ENCODE results near the gene PLXNA1. TPM values are rescaled to one million over a fixed set of nuclear protein-coding genes. Genes with fewer than 3 reads are reported as not detected.

The PLXNA1 gene
- total and polyA plus RNA-seq, 2 of the 8 experiments (the other 6 are each of a cell fraction or from before 2014, with no cell fraction given): 47.5 to 54.9 TPM

GRCh38 chr3:127006781-127007436 lies 24.0 kb downstream of the PLXNA1 start (continued):
- TF ChIP-seq TAF7 (optimal IDR thresholded peaks at IDR 0.05; ENCODE audit: borderline replicate concordance, low read depth, low read length) (no peak), CTBP2 (IDR thresholded peaks at IDR 0.05; ENCODE audit: borderline replicate concordance, insufficient read depth, insufficient read length, low read length) (no peak)

All from H1 (cell line).